ENCODE measurements around the gene CCDC183.

DNA sequence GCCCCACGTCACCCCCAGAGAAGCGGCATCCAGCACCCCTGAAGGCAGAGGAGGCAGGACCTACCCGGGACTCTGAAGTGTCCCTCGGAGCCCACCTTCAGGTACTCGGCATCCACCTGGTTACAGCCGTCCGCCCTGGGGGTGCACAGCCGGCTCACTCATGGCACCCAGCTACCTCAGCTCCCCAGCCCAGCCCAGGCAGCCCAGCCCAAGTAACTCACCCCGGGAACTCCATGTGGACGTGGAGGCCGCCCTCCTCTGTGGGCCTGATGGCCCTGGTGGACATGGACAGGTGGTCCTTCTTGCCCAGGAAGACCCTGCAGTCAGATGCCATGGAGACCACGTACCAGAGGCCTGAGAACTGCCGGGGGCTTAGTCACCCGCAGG lies 32.5 kb upstream of the CCDC183 start:
- TF ChIP-seq CTCF (IDR thresholded peaks at IDR 0.05) (no peak), POLR2A (IDR thresholded peaks at IDR 0.05) (no peak)

All from uterus (tissue), 2 donors.